Testis (tissue), 2 donors: ENCODE results near the gene TRPV6.

ENCODE experiments used
- CTCF ChIP-seq, 3 experiments: fragments of 450-650 bp in 2 of 3; fragments of 200-600 bp in 1 of 3; sonication (generic) in 1 of 3; IDR thresholded peaks; one replicate each; pipeline ENCODE4 v1.5.1; 2016 to 2019; ENCODE audit warnings: antibody characterized with exemption in 3 of 3, mild to moderate bottlenecking in 2 of 3, moderate library complexity in 1 of 3
- POLR2A ChIP-seq: fragments of 450-650 bp; IDR thresholded peaks from one replicate; pipeline ENCODE4 v1.6.1; 2017; ENCODE audit warnings: antibody characterized with exemption, mild to moderate bottlenecking, moderate library complexity

GRCh38 chr7:142904128-142904527 is 18.6 kb upstream of the TRPV6 start:
- TF ChIP-seq CTCF (IDR thresholded peaks at IDR 0.05) (no peak), POLR2A (no peak)
